HG03066 (cell line): ENCODE data around the gene BACE1-AS.
"Not testable (repeated sequence)": the region's sequence is repeated elsewhere in the genome, so short reads cannot be mapped to it uniquely, and the experiment has no call there.

Source experiments
- ATAC-seq: cut with Tn5 transposase; IDR thresholded peaks from one replicate; pipeline ENCODE4 v1.9.1; 2021; ENCODE audit warnings: low read depth; ENCODE audit not compliant: unreplicated experiment

BACE1-AS gene

DNA sequence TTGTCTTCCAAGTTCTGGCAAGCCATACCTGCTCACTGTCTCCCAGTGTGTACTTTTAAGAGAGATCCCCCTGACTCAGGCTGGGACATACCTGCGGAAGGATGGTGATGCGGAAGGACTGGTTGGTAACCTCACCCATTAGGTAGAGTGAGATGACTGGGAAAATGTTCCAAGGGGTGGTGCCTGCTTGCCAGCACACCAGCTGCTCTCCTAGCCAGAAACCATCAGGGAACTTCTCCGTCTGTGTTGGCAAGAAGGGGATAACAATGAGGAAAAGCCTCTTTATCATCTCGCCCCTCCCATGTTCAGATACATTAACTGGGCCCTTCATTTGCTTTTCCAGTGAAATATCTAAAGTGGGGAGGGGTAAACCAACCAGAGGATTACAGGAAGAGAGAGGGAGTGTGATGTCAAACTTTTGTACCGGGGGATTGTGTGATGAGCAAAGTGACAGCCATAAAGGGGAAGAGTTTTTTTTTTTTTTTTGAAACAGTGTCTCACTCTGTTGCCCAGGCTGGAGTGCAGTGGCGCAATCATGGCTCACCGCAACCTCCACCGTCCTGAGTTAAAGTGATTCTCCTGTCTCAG is at the start of gene BACE1-AS:
Gene BACE1-AS (plus strand): TSS at position 538 of the 588 bp plus-strand sequence.
- ATAC-seq = no peak

DNA sequence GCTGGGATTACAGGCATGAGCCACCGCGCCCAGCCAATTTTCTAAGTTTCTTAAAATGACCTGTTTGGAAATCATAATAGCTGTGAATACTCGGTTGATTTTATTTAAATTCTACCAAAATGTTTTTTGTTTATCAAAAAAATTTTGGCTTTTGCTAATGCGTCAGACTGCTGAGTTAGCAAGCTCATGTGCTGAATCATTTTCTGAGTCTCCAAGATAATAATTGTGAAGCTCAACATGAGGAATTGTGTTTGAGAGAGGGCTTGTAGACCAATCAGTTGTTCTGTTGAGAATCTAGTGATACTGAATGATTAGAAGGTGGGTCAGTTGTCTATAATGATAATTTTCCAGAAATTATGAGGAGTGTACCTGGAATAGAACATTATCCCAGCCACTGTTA is 42.8 kb upstream of the BACE1-AS start:
- ATAC-seq = no peak

GRCh38 chr11:117249571-117249970 is 41.6 kb upstream of the BACE1-AS start:
- ATAC-seq = no peak

DNA sequence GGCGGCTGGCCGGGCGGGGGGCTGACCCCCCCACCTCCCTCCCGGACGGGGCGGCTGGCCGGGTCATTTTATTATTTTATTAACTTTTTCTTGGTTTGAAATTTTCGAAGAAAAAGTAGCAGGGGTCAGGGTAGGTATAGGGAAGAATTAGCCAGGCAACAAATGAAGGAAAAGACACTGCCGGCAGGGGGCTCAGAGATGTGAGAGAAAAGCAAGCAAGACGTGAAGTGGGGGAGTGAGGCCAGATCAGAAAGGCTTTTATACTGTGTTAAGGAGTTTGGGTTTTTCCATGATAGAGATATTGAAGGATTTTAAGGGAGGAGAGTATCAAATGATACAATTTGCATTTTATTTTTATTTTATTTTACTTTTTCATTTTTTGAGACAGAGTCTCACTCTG is 39.6 kb upstream of the BACE1-AS start:
- ATAC-seq = no peak

DNA sequence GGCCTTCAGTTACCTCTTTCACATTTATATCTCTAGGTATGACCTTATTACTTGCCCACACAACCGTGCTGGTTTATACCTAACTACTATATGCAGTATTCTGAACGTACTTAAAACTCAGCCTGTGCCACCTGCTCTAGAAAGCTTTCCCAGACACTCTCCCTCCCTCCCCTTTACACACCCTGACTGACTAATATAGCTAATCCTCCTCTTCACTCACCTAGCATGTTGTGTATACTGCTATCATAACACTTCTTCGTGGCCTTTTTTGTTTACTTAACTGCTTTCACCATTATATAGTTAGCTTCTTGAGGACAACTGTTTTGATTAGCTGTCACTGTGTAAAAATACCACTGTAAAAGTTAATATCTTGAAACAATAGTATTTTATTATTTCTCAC is 35.2 kb upstream of the BACE1-AS start:
- ATAC-seq = no peak

- no peak for ATAC-seq
Measured at GRCh38 chr11:117256573-117256972, 34.6 kb upstream of the BACE1-AS start.

- no peak for ATAC-seq
Measured at GRCh38 chr11:117258576-117258975, 32.6 kb upstream of the BACE1-AS start.

- no peak for ATAC-seq
Measured at GRCh38 chr11:117259417-117259816, 31.7 kb upstream of the BACE1-AS start.

GRCh38 chr11:117264624-117265323 is 26.4 kb upstream of the BACE1-AS start:
- ATAC-seq = not testable (repeated sequence)

GRCh38 chr11:117265745-117266144 is 25.4 kb upstream of the BACE1-AS start:
- ATAC-seq = no peak

DNA sequence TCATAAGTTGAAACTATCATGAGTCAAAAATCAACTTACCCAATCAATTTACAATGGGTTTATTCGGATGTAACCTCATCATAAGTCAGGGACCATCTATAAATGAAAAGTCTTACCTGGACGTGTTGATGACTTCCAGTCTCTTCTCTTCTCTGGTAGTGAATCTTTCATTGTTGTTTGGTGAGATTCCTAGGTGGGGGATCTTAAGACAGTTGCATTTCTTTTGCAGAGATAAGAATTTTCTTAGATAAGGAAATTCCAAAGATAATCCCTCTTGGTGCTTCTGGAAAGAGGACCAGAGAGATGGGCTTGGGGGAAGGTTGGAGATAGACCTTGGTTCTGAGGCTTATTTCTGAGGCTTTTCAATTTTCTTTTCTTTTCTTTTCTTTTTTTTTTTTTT is 21.3 kb upstream of the BACE1-AS start:
- ATAC-seq = no peak

GRCh38 chr11:117271208-117271607 is 19.9 kb upstream of the BACE1-AS start:
- ATAC-seq = no peak

DNA sequence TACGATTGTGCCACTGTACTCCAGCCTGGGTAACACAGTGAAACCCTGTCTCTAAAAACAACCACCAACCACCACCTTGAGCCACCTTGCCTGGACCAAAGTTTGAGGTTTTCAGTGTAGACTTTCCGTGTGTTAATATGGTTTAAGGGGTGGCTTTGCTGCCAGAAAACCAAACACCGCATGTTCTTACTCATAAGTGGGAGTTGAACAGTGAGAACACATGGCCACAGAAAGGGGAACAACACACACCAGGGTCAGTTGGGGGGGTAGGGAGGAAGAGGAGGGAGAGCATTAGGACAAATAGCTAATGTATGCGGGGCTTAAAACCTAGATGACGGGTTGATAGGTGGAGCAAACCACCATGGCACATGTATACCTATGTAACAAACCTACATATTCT is 19.0 kb upstream of the BACE1-AS start:
- ATAC-seq = not testable (repeated sequence)

DNA sequence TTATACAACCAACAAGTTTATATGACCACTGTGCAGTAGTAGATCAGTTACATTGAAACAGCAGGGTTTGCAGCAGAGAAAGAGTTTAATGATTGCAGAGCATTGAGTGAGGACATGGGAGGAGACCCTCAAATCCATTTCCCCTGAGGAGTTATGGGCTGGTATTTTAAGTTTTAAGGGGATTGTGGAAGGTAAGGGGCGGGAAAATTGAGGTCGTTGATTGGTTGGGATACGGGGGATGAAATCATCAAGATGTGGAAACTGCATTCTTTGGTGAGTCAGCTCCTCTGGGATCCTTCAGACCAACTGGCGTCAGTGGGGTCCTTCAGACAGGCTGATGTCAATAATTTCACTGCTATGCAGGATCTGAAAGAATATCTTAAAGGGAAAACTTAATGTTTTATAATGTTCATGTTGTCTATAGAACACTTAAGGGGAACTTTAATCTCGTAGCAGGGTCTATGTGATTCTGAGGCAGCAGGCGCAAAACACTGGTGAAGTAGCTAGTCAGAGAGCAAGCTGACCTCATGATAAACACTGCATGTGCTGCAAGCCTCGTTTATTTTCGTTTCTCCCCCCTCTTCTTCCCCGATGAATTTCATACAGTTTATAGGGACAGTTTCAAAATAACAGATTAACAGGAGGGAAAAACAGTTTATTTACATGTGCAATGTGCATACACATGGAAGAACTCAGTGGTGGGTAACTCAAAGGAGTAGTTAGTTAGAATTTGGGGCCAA is 17.4 kb upstream of the BACE1-AS start:
- ATAC-seq = no peak

DNA sequence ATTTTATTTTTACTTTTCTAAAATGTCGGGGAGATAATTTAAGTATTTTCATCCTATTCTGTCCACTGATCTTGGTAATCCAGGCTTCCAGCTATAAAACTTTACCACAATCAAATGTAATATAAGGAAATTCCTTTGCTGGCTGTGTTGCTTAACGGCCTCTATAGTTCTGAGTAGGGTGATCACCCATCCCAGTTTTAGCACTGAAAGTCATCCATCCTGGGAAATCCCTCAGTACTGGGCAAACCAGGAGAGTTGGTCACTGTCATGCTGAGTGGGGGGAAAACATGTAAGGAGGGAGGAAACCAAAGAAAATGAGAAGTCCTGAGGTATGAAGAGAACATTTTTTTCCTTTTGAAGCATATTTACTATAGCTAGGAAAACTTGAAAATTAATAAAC is 12.8 kb upstream of the BACE1-AS start:
- ATAC-seq = no peak

DNA sequence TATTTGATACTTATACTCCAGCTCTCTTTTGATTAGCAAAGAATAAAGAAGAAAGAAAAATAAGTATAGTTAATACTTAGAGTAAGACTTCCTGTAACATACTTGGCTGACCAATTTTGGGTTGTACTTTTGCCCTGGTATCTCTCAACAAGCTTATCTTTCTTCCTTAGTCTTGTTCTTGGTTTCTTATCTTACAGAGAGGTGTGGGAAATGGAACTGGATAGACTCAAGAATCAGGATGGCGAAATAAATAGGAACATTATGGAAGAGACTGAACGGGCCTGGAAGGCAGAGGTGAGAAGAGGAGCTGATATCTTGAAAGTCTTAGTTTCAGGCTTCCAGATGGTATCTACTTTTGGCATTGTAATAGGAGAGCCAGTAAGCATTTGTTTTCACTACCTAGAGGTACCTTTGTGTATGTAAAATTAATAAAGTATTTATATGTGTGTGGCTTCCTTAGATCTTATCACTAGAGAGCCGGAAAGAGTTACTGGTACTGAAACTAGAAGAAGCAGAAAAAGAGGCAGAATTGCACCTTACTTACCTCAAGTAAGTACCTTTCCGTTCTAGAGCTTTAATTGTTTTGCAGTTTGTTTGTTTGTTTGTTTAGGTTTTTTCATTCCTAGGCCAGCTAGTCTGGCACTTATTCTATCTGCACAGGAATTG is 11.3 kb upstream of the BACE1-AS start:
- no peak for ATAC-seq

- ATAC-seq = no peak
Measured at GRCh38 chr11:117281159-117281558, 10.0 kb upstream of the BACE1-AS start.

- no peak for ATAC-seq
Measured at GRCh38 chr11:117281869-117282268, 9.3 kb upstream of the BACE1-AS start.

GRCh38 chr11:117282956-117283355 is 8.2 kb upstream of the BACE1-AS start:
- no peak for ATAC-seq

GRCh38 chr11:117284053-117284452 is 7.1 kb upstream of the BACE1-AS start:
- no peak for ATAC-seq

GRCh38 chr11:117286588-117286987 is 4.6 kb upstream of the BACE1-AS start:
- no peak for ATAC-seq
